K562 (cell line): ENCODE data around the gene PUM1. TPM values are rescaled to one million over a fixed set of nuclear protein-coding genes. Genes with fewer than 3 reads are reported as not detected.
A peak's percentile ranks its signal among the peaks of the same experiment; 100 is the strongest.

Experiments used
- CEBPG ChIP-seq, 3 experiments: fragments of 200-800 bp in 1 of 3; sonication (Bioruptor generic) in 1 of 3; sonication (generic) in 1 of 3; formaldehyde crosslinking in 1 of 3; IDR thresholded peaks in 2 of 3; conservative IDR thresholded peaks in 1 of 3; 2 replicates each; pipeline versions ENCODE4 v1.6.1 to v1.8.0; 2016 to 2022; ENCODE audit warnings: missing compliant biosample characterization in 2 of 3, missing genetic modification characterization in 2 of 3, mild to moderate bottlenecking in 1 of 3, missing genetic modification reagents in 1 of 3
- MAZ ChIP-seq, 2 experiments: fragments of 450-650 bp in 1 of 2; sonication (generic) in 1 of 2; formaldehyde crosslinking; IDR thresholded peaks in 1 of 2; conservative IDR thresholded peaks in 1 of 2; 2 replicates each; pipeline versions ENCODE4 v1.4.0 to v1.5.0; 2020; ENCODE audit warnings: mild to moderate bottlenecking in 1 of 2, missing genetic modification reagents in 1 of 2
- MTA1 ChIP-seq: fragments of 450-650 bp; IDR thresholded peaks from 2 replicates; pipeline ENCODE4 v1.6.1; 2017; ENCODE audit warnings: borderline replicate concordance
- MTF1 ChIP-seq: fragments of 250-450 bp; sonication (Bioruptor Pico); IDR thresholded peaks from 2 replicates; pipeline ENCODE4 v1.9.0; 2021; ENCODE audit warnings: moderate library complexity, mild to moderate bottlenecking, inconsistent platforms, borderline replicate concordance
- NEUROD1 ChIP-seq: fragments of 150-350 bp; IDR thresholded peaks from 2 replicates; pipeline ENCODE4 v1.6.1; 2014; ENCODE audit warnings: borderline replicate concordance, low read length, low read depth; ENCODE audit not compliant: partially characterized antibody
- NRF1 ChIP-seq, 2 experiments: fragments of 450-650 bp; IDR thresholded peaks in 1 of 2; conservative IDR thresholded peaks in 1 of 2; 2 replicates each; pipeline ENCODE4 v1.6.1; 2014; ENCODE audit warnings: mild to moderate bottlenecking in 2 of 2
- RUNX1 ChIP-seq: sonication (generic); IDR thresholded peaks from 2 replicates; pipeline ENCODE4 v1.6.1; 2016; ENCODE audit warnings: antibody characterized with exemption, low read depth
- SMAD4 ChIP-seq: fragments of 250-450 bp; sonication (Bioruptor Pico); conservative IDR thresholded peaks from 2 replicates; pipeline ENCODE4 v1.8.0; 2021; ENCODE audit warnings: inconsistent platforms, mild to moderate bottlenecking, moderate library complexity
- STAT5B ChIP-seq: fragments of 250-450 bp; sonication (Bioruptor Pico); IDR thresholded peaks from 2 replicates; pipeline ENCODE4 v1.8.0; 2021; ENCODE audit warnings: mild to moderate bottlenecking, inconsistent platforms
- ZNF217 ChIP-seq: sonication (generic); formaldehyde crosslinking; IDR thresholded peaks from 2 replicates; pipeline ENCODE4 v1.8.0; 2022; ENCODE audit warnings: mild to moderate bottlenecking, missing genetic modification reagents
- ZNF347 ChIP-seq: fragments of 450-650 bp; formaldehyde crosslinking; IDR thresholded peaks from 2 replicates; pipeline ENCODE4 v1.4.0; 2020; ENCODE audit warnings: low read depth, mild to moderate bottlenecking, moderate library complexity
- ZNF583 ChIP-seq: fragments of 250-450 bp; sonication (Bioruptor Pico); IDR thresholded peaks from 2 replicates; pipeline ENCODE4 v1.4.0; 2020
- ZNF695 ChIP-seq: fragments of 450-650 bp; formaldehyde crosslinking; IDR thresholded peaks from 2 replicates; pipeline ENCODE4 v1.4.0; 2020; ENCODE audit warnings: mild to moderate bottlenecking, moderate library complexity
- ZNF699 ChIP-seq: fragments of 250-450 bp; sonication (Bioruptor Pico); IDR thresholded peaks from 2 replicates; pipeline ENCODE4 v1.8.0; 2021; ENCODE audit warnings: mild to moderate bottlenecking, moderate library complexity; ENCODE audit not compliant: insufficient replicate concordance
- polyA plus RNA-seq, 8 experiments: library from polyadenylated mRNA; depleted of rRNA in 4 of 8; stranded (reverse) in 5 of 8; unstranded in 3 of 8; fragments of >200 nt; fragmentation: Nextera tagmentation in 2 of 8; fragmentation: Illumina TruSeq in 1 of 8; extraction: Ambion mirVana in 2 of 8; extraction: Trizol in 1 of 8; gene quantifications; 2 replicates each; pipeline versions ENCODE4 v1.2.1 to v1.2.3, GENCODE V29; 2011 to 2014; ENCODE audit warnings: inconsistent platforms in 1 of 8, missing spikeins in 1 of 8
- total RNA-seq, 7 experiments: library from RNA; depleted of rRNA in 6 of 7; stranded (reverse); fragments of >200 nt in 6 of 7; fragmentation: Illumina TruSeq in 2 of 7; extraction: Trizol in 2 of 7; gene quantifications; 2 replicates each; pipeline versions ENCODE4 v1.2.1 to v1.2.3, GENCODE V29; 2011 to 2021; ENCODE audit warnings: low replicate concordance in 1 of 7
- TF ChIP-seq, protein P1 (sequence below): fragments of 250-450 bp; sonication (Bioruptor Pico); IDR thresholded peaks from 2 replicates; pipeline ENCODE4 v1.4.0; 2020
- TF ChIP-seq, protein P2 (sequence below): fragments of 450-650 bp; formaldehyde crosslinking; IDR thresholded peaks from 2 replicates; pipeline ENCODE4 v1.4.0; 2020; ENCODE audit warnings: mild to moderate bottlenecking
- TF ChIP-seq, protein P3 (sequence below): fragments of 250-450 bp; sonication (Bioruptor Pico); IDR thresholded peaks from 2 replicates; pipeline ENCODE4 v1.4.0; 2020; ENCODE audit warnings: mild to moderate bottlenecking
- TF ChIP-seq, protein P4 (sequence below): fragments of 250-450 bp; sonication (Bioruptor Pico); IDR thresholded peaks from 2 replicates; pipeline ENCODE4 v1.8.0; 2022; ENCODE audit warnings: moderate library complexity, mild to moderate bottlenecking, inconsistent platforms

Gene PUM1
- total and polyA plus RNA-seq, 9 of the 15 experiments (the other 6 are each of a cell fraction or from before 2014, with no cell fraction given): 37.7 to 104 (median 55.7) TPM

DNA sequence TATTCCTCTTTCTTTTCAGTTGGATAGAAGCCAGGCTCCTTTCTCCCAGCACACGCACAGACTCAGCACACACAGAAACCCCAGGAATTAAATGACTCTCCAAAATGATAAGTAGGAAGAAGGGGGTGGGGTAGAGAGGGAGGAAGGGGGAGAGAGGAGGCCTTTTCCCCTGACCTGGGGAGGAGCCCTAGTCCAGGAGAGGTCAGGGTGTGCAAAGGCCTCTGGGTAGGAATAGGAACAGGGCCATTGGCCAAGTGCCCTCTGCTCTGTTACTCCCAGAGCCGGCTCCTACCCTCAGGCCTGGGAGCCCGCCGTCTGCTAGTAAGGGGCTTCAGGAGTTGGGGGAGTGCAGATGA is 35.6 kb upstream of the PUM1 start (continued):
- TF ChIP-seq RUNX1 (no peak), NEUROD1 (no peak), MTF1 (CRISPR knock-in tag) (peak; percentile 86), STAT5B (CRISPR knock-in tag) (0 out of 2 replicates have a peak, but pooled peaks have one; percentile 25), SMAD4 (CRISPR knock-in tag) (peak; percentile 91), ZNF695 (CRISPR knock-in tag) (peak; percentile 81; the same call in 1 of the 2 replicates), NRF1 (conservative IDR thresholded peaks at IDR 0.05 in 1 of 2, IDR thresholded peaks at IDR 0.05 in 1 of 2) (peak; percentile 54 to 61), ZNF347 (CRISPR knock-in tag) (no peak), ZNF583 (CRISPR knock-in tag) (peak; percentile 92), ZNF699 (CRISPR knock-in tag) (no peak), MTA1 (0 out of 2 replicates have a peak, but pooled peaks have one; percentile 30), MAZ (CRISPR knock-in tag; conservative IDR thresholded peaks at IDR 0.05 in 1 of 2, IDR thresholded peaks at IDR 0.05 in 1 of 2) (peak; percentile 38 to 43; a peak in 3 of 4 replicates), ZNF217 (CRISPR knock-in tag) (no peak), CEBPG (CRISPR knock-in tag; IDR thresholded peaks at IDR 0.05) (no peak), CEBPG (tag; conservative IDR thresholded peaks at IDR 0.05 in 1 of 2, IDR thresholded peaks at IDR 0.05 in 1 of 2) (no peak)
- TF ChIP-seq, protein P1, sequence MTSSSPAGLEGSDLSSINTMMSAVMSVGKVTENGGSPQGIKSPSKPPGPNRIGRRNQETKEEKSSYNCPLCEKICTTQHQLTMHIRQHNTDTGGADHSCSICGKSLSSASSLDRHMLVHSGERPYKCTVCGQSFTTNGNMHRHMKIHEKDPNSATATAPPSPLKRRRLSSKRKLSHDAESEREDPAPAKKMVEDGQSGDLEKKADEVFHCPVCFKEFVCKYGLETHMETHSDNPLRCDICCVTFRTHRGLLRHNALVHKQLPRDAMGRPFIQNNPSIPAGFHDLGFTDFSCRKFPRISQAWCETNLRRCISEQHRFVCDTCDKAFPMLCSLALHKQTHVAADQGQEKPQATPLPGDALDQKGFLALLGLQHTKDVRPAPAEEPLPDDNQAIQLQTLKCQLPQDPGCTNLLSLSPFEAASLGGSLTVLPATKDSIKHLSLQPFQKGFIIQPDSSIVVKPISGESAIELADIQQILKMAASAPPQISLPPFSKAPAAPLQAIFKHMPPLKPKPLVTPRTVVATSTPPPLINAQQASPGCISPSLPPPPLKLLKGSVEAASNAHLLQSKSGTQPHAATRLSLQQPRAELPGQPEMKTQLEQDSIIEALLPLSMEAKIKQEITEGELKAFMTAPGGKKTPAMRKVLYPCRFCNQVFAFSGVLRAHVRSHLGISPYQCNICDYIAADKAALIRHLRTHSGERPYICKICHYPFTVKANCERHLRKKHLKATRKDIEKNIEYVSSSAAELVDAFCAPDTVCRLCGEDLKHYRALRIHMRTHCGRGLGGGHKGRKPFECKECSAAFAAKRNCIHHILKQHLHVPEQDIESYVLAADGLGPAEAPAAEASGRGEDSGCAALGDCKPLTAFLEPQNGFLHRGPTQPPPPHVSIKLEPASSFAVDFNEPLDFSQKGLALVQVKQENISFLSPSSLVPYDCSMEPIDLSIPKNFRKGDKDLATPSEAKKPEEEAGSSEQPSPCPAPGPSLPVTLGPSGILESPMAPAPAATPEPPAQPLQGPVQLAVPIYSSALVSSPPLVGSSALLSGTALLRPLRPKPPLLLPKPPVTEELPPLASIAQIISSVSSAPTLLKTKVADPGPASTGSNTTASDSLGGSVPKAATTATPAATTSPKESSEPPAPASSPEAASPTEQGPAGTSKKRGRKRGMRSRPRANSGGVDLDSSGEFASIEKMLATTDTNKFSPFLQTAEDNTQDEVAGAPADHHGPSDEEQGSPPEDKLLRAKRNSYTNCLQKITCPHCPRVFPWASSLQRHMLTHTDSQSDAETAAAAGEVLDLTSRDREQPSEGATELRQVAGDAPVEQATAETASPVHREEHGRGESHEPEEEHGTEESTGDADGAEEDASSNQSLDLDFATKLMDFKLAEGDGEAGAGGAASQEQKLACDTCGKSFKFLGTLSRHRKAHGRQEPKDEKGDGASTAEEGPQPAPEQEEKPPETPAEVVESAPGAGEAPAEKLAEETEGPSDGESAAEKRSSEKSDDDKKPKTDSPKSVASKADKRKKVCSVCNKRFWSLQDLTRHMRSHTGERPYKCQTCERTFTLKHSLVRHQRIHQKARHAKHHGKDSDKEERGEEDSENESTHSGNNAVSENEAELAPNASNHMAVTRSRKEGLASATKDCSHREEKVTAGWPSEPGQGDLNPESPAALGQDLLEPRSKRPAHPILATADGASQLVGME (CRISPR knock-in tag): peak; percentile 80; the same call in 1 of the 2 replicates
- TF ChIP-seq, protein P2, sequence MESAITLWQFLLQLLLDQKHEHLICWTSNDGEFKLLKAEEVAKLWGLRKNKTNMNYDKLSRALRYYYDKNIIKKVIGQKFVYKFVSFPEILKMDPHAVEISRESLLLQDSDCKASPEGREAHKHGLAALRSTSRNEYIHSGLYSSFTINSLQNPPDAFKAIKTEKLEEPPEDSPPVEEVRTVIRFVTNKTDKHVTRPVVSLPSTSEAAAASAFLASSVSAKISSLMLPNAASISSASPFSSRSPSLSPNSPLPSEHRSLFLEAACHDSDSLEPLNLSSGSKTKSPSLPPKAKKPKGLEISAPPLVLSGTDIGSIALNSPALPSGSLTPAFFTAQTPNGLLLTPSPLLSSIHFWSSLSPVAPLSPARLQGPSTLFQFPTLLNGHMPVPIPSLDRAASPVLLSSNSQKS (CRISPR knock-in tag): no peak
- TF ChIP-seq, protein P3, sequence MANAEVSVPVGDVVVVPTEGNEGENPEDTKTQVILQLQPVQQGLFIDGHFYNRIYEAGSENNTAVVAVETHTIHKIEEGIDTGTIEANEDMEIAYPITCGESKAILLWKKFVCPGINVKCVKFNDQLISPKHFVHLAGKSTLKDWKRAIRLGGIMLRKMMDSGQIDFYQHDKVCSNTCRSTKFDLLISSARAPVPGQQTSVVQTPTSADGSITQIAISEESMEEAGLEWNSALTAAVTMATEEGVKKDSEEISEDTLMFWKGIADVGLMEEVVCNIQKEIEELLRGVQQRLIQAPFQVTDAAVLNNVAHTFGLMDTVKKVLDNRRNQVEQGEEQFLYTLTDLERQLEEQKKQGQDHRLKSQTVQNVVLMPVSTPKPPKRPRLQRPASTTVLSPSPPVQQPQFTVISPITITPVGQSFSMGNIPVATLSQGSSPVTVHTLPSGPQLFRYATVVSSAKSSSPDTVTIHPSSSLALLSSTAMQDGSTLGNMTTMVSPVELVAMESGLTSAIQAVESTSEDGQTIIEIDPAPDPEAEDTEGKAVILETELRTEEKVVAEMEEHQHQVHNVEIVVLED (CRISPR knock-in tag): peak; percentile 15; the same call in 1 of the 2 replicates
- TF ChIP-seq, protein P4, sequence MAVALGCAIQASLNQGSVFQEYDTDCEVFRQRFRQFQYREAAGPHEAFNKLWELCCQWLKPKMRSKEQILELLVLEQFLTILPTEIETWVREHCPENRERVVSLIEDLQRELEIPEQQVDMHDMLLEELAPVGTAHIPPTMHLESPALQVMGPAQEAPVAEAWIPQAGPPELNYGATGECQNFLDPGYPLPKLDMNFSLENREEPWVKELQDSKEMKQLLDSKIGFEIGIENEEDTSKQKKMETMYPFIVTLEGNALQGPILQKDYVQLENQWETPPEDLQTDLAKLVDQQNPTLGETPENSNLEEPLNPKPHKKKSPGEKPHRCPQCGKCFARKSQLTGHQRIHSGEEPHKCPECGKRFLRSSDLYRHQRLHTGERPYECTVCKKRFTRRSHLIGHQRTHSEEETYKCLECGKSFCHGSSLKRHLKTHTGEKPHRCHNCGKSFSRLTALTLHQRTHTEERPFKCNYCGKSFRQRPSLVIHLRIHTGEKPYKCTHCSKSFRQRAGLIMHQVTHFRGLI (CRISPR knock-in tag): peak; percentile 69; the same call in 1 of the 2 replicates
